HL-60 (cell line): Measurements from ENCODE around the gene FARS2.

Experiments used
- CTCF ChIP-seq: IDR thresholded peaks from one replicate; pipeline ENCODE4 v1.5.1; 2011; ENCODE audit warnings: low read length, control low read depth, inconsistent platforms; ENCODE audit not compliant: insufficient read depth
- GABPA ChIP-seq: IDR thresholded peaks from 2 replicates; pipeline ENCODE4 v1.6.1; 2012; ENCODE audit warnings: low read depth
- POLR2AphosphoS5 ChIP-seq: IDR thresholded peaks from 2 replicates; pipeline ENCODE4 v1.6.1; 2012; ENCODE audit warnings: low read depth

- TF ChIP-seq CTCF (no peak), POLR2AphosphoS5 (no peak), GABPA (no peak)
These were observed 434.2 kb downstream of the FARS2 start for GRCh38 chr6:5695260-5696245.
